ENCODE data around the gene DIP2B. TPM values are rescaled to one million over a fixed set of nuclear protein-coding genes. Genes with fewer than 3 reads are reported as not detected.

The DIP2B gene
- total RNA-seq, 1 donor from 2014 or later, result 32.3 TPM

DNA sequence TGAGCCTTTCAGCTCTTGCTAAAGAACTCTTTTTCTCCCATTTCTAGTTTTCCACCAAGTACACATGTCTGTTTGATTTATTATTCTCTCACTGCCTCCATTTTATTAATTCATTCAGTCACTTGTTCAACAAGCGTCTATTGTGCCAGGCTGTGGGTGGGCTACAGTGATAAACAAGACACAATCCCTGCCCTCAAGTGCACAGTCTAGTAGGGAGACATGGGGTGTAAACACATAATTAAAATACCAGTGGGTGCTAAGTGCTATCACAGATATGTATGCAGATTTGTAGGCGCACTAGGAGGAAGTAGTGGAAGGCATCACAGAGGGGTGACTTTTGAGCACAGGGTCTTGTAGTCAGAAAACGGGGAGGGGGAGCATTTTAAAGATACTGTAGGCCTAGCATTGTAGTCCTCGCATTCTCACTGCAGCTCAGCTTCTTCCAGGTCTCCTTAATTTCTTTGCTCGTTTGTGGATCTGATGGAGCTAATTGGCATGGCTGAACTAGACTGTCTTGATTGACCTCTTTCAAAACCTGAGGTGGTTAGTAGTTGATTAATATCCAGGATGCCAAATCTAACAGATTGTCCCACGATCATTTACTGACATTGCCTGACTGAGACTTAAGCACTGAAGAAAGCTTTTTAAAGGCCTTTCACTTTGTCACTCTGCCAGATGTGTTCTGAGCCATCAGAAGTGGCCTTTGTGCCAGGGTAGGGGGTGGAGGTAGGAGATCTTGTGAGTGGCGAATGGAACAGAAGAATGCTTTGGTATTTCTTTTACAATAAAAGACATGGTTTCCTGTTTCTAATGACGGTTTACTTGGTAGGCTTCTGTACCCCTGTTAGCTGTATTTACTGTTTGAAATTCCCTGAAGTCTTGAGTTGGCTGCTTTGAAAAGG lies 116.9 kb downstream of the DIP2B start:
- POLR2A ChIA-PET, result interaction anchor here (1.1 kb wide), 1 partner anchor 117 kb away, joined by 3 read pairs; the partner anchor contains the start of gene DIP2B
- peak overlapping the region; percentile 47 for H3K27ac Mint-ChIP-seq
- no peak overlapping the region for H3K4me3 Mint-ChIP-seq
- H3K9me3 Mint-ChIP-seq, result no peaks in the 10 kb centered on the region
- TF ChIP-seq, protein P1, sequence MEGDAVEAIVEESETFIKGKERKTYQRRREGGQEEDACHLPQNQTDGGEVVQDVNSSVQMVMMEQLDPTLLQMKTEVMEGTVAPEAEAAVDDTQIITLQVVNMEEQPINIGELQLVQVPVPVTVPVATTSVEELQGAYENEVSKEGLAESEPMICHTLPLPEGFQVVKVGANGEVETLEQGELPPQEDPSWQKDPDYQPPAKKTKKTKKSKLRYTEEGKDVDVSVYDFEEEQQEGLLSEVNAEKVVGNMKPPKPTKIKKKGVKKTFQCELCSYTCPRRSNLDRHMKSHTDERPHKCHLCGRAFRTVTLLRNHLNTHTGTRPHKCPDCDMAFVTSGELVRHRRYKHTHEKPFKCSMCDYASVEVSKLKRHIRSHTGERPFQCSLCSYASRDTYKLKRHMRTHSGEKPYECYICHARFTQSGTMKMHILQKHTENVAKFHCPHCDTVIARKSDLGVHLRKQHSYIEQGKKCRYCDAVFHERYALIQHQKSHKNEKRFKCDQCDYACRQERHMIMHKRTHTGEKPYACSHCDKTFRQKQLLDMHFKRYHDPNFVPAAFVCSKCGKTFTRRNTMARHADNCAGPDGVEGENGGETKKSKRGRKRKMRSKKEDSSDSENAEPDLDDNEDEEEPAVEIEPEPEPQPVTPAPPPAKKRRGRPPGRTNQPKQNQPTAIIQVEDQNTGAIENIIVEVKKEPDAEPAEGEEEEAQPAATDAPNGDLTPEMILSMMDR (IDR thresholded peaks at IDR 0.05), result no peak
- intact Hi-C loops (cut with micrococcal nuclease), result no loop called here
- peaks cover 75% of the 10 kb centered on the region for H3K4me1 Mint-ChIP-seq
- CTCF ChIA-PET, result interaction anchor here (1.0 to 1.1 kb wide), 2 partner anchors 115 to 117 kb away, joined by 3 read pairs; partner anchors contain the start of gene DIP2B
- ATAC-seq (ENCODE audit: low read depth), result no peak
- H3K27me3 Mint-ChIP-seq, result no peaks in the 10 kb centered on the region
- DNase-seq, result no peak
- peaks cover 9% of the 10 kb centered on the region for H3K36me3 Mint-ChIP-seq (ENCODE audit: low read depth)

DNA sequence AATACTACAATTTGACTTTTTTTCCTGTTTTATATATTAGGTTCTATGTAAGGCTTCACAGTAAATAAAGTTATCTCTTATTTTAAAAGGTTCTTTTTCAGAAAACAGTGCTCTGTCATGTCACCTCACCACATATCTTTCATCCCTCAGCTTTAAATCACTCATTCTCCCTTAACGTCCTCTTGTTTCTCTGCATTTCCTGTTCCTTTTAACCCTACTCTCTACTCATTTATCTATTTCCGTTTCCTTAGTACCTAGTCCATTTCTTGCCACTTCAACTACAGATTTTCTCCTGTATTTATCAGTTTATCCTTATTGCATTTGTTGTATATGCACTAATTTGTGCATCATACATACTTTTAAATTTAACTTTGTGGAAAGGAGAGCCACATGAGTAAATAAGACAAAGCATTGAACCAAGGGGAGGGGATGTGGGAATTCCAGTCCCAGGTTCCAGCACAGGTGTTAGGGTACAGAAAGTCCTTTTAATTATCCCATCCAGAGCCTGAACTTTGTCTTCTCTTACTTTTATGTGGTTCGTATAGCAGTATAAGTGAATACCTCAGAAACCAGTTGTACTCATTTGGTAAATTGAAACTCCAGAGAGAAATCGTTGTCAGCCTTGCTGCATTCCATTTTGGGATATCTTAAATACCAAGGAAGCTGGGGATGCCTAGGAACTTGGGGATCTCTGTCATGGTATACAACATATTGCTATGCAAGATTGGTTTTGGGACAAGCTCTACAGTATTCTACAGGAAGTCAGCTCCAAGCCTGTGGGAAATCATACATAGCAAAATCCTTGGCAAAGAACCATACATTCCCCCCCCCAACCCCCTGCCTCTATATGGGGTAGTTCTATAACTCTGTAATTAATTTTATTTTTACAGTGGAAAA lies 120.5 kb downstream of the DIP2B start:
- CTCF ChIA-PET, result no interaction called here
- Mint-ChIP-seq H3K4me3 (peak overlapping the region; percentile 16), H3K4me1 (peaks cover 58% of the 10 kb centered on the region), H3K9me3 (no peaks in the 10 kb centered on the region), H3K36me3 (ENCODE audit: low read depth) (peaks cover 33% of the 10 kb centered on the region), H3K27me3 (no peaks in the 10 kb centered on the region), H3K27ac (peak overlapping the region; percentile 64)
- POLR2A ChIA-PET, result interaction anchor here (0.6 to 0.9 kb wide), 4 partner anchors 109 to 458 kb away, joined by 4 to 8 read pairs (median 5); partner anchors contain the start of genes CSRNP2 and DIP2B
- ATAC-seq (ENCODE audit: low read depth) (no peak), DNase-seq (no peak)
- intact Hi-C loops (cut with micrococcal nuclease), result no loop called here
- TF ChIP-seq, protein P1 (IDR thresholded peaks at IDR 0.05), result no peak

DNA sequence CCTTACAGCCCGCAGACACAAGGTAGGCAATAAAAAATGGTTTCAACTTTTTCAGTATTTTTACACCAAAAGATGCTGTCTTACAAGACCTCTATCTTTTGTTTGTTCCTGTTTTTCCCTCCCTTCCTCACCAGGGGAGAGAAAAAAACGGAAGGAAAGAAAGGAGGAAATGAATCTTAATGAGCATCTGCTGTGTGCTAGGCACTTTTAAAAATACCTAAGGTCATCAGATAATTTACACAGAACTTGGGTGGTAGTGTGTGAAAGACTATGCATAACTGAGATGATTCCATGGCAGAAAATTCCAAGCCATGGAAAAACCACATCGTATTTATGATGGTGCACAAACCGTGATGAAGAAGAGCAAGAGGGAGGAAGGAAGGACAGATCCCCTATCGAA lies 121.2 kb downstream of the DIP2B start:
- Mint-ChIP-seq H3K27ac (peak overlapping the region; percentile 64), H3K36me3 (ENCODE audit: low read depth) (peaks cover 37% of the 10 kb centered on the region), H3K4me3 (peak overlapping the region; percentile 16), H3K4me1 (peaks cover 51% of the 10 kb centered on the region), H3K9me3 (no peaks in the 10 kb centered on the region), H3K27me3 (no peaks in the 10 kb centered on the region)
- DNase-seq (no peak), ATAC-seq (ENCODE audit: low read depth) (no peak)
- POLR2A ChIA-PET, result interaction anchor here (0.9 kb wide), 1 partner anchor 121 kb away, joined by 5 read pairs; the partner anchor contains the start of gene DIP2B
- TF ChIP-seq, protein P1 (IDR thresholded peaks at IDR 0.05), result no peak
- intact Hi-C loops (cut with micrococcal nuclease), result no loop called here
- CTCF ChIA-PET, result no interaction called here

DNA sequence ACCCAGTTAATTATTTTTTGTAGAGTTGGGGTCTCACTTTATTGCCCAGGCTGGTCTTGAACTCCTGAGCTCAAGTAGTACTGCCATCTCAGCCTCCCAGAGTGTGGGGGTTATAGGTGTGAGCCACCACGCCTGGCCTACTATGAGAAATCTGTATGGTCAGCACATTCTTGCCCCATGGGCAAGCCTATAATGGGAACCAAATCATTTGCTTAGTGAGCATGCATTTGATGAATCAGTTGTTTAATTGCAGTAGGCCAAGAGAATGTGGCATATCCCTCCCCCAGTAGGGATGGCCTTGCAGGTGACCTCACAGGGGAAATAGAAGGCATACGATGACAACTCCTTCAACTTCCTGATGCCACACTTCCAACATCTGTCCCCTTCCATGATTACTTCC lies 122.7 kb downstream of the DIP2B start:
- peaks cover 38% of the 10 kb centered on the region for H3K4me1 Mint-ChIP-seq
- no peak for DNase-seq
- H3K9me3 Mint-ChIP-seq, result no peaks in the 10 kb centered on the region
- TF ChIP-seq, protein P1 (IDR thresholded peaks at IDR 0.05), result no peak
- H3K27me3 Mint-ChIP-seq, result no peaks in the 10 kb centered on the region
- CTCF ChIA-PET, result no interaction called here
- peaks cover 43% of the 10 kb centered on the region for H3K36me3 Mint-ChIP-seq (ENCODE audit: low read depth)
- intact Hi-C loops (cut with micrococcal nuclease), result no loop called here
- POLR2A ChIA-PET, result interaction anchor here (1.2 kb wide), 1 partner anchor 123 kb away, joined by 4 read pairs; the partner anchor contains the start of gene DIP2B
- ATAC-seq (ENCODE audit: low read depth), result no peak
- no peak overlapping the region for H3K4me3 Mint-ChIP-seq
- H3K27ac Mint-ChIP-seq, result peak overlapping the region; percentile 1

Data from activated B cell treated with CpG ODN at 0.5 μM for 24 hours (primary cell).